Measurements from ENCODE around the gene VGLL4.

The VGLL4 gene

DNA sequence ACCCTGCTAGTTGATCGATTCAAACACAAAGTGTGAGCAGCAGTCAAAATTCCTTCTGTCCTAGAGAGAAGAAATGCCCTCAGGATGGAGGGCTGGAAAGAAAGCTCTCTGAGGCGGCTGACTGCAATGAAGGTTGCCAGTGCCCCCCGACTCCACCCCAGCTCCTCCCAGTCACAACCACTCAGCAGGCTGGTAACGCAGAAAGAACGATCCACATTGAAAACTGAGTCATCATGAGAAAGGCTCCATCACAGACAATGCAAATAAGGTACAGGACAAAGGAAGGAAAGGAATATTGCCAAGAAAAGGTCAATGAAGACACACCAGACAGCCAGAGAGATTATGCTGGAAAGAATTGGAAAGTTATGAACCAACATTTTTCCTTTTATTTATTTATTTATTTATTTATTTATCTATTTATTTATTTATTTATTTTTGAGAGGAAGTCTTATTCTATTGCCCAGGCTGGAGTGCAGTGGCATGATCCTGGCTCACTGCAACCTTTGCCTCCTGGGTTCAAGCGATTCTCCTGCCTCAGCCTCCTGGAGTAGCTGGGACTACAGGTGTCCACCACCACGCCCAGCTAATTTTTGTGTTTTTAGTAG, 17.4 kb upstream of the VGLL4 start:
- no peaks in the 10 kb centered on the region for H3K9me3 Mint-ChIP-seq
- H3K36me3 Mint-ChIP-seq = no peaks in the 10 kb centered on the region
- no peak overlapping the region for H3K27ac Mint-ChIP-seq
- H3K4me3 Mint-ChIP-seq = no peak overlapping the region
- no peaks in the 10 kb centered on the region for H3K27me3 Mint-ChIP-seq
- H3K4me1 Mint-ChIP-seq = no peaks in the 10 kb centered on the region

DNA sequence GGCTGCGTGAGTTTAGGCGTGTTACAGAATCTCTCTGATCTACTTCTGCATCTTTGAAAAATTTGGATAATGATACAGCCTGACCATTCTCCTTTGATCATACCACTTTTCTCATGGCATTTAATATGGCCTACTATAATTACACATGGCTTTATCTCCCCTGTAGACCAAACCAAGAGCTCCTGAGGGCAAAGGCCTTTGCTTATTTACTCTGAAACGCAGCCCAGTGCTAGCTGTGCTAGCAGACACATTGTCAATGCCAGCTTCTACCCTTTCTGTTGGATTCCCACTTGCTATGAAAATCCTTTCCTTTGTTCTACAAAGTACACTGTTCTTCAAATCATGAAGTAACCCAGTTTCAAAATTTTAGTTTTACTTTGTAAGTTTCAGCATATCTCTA, 16.5 kb upstream of the VGLL4 start:
- no peaks in the 10 kb centered on the region for H3K27me3 Mint-ChIP-seq
- no peak overlapping the region for H3K27ac Mint-ChIP-seq
- no peaks in the 10 kb centered on the region for H3K9me3 Mint-ChIP-seq
- no peaks in the 10 kb centered on the region for H3K36me3 Mint-ChIP-seq
- peaks cover 5% of the 10 kb centered on the region for H3K4me1 Mint-ChIP-seq
- no peak overlapping the region for H3K4me3 Mint-ChIP-seq

DNA sequence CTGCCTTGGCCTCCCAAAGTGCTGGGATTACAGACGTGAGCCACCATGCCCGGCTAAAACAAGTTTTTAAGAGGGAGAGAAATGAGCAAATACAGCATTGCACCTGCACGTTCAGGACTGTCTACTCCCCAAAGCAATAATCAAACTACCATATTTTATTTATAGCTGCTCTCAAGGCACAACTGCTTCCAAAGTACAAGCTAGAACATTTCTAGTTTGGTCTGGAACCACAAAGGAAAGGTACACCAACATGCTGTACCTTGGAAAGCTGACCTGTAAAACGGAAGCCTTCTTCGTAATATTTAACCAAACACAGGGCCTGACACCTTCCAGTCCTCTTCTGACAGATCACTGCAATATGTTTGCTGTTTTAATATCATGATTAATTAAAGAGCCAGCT, 14.5 kb upstream of the VGLL4 start:
- Mint-ChIP-seq H3K27ac (no peak overlapping the region), H3K36me3 (no peaks in the 10 kb centered on the region), H3K4me3 (no peak overlapping the region), H3K4me1 (peaks cover 5% of the 10 kb centered on the region), H3K27me3 (no peaks in the 10 kb centered on the region), H3K9me3 (no peaks in the 10 kb centered on the region)

DNA sequence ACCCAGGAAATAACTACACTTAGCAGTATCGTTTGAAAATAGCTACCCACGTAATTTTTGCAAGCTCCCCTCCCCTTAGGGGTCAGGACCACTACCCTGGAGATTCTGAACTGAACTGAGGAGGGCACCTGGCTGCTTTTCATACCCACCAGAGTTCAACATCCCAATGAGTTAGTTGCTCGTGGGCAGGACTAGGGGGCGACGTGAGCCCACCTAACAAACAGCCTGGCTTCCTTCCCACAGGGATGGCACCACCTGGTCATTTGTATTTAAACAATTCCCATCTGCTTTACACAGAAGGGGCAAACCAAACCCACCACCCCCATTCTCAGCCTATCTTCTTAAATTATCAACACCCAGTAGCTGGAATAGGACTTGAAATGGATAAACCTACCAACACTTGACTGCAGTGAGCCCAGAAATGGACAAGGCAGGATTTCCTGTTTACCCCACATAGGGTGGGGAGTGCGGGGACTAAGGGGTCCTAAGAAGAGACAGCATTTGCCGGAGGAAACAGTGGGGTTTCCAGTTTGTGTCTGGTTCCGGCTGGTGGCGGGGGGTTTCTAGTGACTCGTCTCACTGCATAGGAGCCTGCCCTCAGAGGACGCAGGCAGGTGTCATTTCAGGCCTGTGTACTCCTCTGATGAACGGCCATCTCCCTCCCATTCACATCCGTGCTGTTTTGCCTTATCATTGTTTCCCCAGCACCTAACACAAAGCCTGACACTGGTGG, 11.6 kb upstream of the VGLL4 start:
- H3K4me3 Mint-ChIP-seq = no peak overlapping the region

DNA sequence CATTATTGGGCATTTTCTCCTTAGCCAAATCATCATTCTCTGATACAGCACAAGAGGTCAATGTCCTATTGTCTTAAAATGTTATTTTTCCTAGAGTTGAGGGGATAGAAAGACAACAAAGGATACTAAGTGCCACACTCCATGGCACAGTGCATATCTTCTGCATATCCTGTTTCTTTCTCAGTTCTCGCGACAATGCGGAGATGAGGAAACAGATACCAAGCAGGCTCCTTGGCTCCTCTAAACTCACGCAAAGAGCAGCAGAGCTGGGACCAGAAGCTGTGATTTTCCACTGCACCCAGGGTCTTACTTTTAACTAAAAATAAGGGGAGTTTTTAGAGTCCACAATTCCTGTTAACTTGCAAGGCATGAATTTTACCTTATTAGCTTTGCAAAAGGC, 10.5 kb upstream of the VGLL4 start:
- H3K27me3 Mint-ChIP-seq = no peaks in the 10 kb centered on the region
- H3K9me3 Mint-ChIP-seq = no peaks in the 10 kb centered on the region
- H3K4me1 Mint-ChIP-seq = peaks cover 5% of the 10 kb centered on the region
- H3K4me3 Mint-ChIP-seq = no peak overlapping the region
- H3K27ac Mint-ChIP-seq = no peak overlapping the region
- H3K36me3 Mint-ChIP-seq = no peaks in the 10 kb centered on the region

More for the DNA sequence above, 11.6 kb upstream of the VGLL4 start:
- Mint-ChIP-seq H3K9me3 (no peaks in the 10 kb centered on the region), H3K27ac (peak overlapping the region; percentile 4), H3K36me3 (no peaks in the 10 kb centered on the region), H3K4me1 (peaks cover 5% of the 10 kb centered on the region), H3K27me3 (no peaks in the 10 kb centered on the region)

DNA sequence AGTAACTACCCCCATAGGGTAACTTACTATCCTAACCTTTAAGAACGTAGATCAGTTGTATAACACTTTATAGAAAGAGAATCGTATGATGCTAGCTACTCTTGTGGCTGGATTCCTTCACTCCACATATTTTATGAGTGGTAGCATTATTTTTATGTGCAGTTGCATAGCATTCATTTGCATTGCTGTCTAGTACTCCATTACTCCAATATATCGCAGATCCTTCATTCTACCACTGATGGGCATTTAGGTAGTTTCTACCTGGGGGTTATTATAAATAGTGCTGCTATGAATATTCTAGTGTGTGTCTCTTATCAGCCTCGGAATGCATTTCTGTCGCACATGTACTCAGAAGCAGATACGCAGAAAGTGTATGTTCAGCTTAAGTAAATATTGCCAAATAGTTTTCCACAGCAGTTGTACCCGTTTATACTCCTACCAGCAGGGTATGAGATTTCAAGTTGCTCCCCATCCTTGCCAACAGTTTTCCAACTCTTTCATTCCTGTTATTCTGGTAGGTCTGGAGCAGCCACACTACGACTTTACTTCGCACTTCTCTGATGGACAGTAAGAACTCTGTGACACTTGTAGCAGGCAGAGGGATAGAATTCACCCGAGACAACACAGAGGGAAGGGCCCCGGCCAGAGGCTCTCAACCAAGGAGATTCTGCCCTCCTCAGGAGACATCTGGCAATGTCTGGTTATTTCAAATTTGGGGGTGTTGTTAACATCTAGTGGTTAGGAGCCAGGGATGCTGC, 9.8 kb upstream of the VGLL4 start:
- Mint-ChIP-seq H3K4me3 (no peak overlapping the region), H3K4me1 (peaks cover 5% of the 10 kb centered on the region), H3K27me3 (no peaks in the 10 kb centered on the region), H3K9me3 (no peaks in the 10 kb centered on the region), H3K36me3 (no peaks in the 10 kb centered on the region), H3K27ac (no peak overlapping the region)

DNA sequence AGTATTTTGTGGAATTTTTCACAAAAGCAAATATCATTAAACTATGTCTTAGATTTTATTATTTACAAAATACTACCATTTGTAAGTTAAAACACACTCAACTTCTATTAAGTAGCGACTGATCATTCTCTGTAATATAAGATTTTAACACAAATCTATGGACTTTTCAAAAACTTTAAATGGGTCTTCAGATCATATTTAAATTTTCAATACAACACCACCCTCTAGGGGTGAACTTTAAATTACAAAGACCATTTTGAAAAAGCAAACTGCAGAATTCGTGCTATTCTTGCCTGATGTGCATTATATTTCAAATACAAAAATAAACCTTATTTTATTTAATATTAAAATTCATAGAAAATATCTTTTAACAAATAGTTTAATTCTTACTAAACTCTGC, 8.2 kb upstream of the VGLL4 start:
- Mint-ChIP-seq H3K27ac (no peak overlapping the region), H3K36me3 (no peaks in the 10 kb centered on the region), H3K4me3 (no peak overlapping the region), H3K27me3 (no peaks in the 10 kb centered on the region), H3K4me1 (peaks cover 5% of the 10 kb centered on the region), H3K9me3 (no peaks in the 10 kb centered on the region)

DNA sequence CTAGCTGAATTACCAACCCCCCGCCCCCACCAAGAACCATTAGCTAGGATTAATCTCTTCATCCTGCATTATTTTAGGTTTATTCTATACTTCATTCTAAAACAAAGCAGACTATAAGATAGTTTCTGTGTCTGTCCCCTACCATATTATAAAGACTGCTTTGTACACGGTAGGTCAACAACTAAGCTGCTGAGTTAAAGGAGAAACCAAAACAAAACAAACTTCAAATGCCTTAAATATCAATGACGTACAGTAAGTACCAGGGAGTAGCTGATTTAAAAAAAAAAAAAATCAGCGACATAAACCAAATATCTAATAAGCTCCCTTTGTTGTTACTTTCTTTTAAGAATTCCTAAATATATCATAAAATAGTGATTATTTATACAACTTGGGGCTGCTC, 7.8 kb upstream of the VGLL4 start:
- Mint-ChIP-seq H3K4me1 (peaks cover 5% of the 10 kb centered on the region), H3K4me3 (no peak overlapping the region), H3K27me3 (no peaks in the 10 kb centered on the region), H3K27ac (no peak overlapping the region), H3K9me3 (no peaks in the 10 kb centered on the region), H3K36me3 (no peaks in the 10 kb centered on the region)

DNA sequence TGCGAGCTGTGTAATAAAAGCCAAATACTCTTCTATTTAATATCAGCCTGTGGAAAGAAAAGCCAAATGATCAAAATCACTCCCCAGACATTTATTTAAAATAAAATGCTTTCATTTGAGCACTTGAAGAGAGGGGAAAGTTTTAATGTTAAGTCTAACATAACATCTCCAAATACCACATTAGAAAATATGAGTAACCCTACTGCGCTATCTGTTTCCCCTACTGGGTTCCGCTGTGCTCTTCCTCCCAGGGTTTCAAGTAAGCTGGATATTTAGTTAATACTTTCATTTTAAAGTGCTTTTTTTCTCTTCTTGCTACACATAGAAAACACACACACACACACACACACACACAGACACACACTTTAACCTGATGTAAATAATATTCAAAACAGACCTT, 6.7 kb upstream of the VGLL4 start:
- Mint-ChIP-seq H3K9me3 (no peaks in the 10 kb centered on the region), H3K36me3 (no peaks in the 10 kb centered on the region), H3K27ac (no peak overlapping the region), H3K4me1 (no peaks in the 10 kb centered on the region), H3K27me3 (no peaks in the 10 kb centered on the region), H3K4me3 (no peak overlapping the region)

DNA sequence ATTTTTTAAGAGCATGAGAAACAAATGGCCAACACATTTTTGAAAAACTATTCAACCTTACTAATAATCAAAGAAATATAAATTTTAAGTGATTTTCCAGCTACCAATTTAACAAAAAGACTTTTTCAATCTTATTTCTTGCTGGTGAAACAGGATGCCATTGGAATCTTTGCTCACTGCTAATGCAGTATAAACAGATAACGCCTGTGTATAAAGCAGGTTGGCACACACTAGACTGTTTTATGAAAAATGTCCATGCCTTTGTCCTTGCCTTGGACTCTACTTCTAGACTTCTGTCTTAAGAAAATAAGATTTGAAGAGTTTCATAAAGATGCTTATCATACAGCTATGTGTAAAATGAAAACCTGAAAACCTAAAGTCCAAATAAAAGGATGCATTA, 5.0 kb upstream of the VGLL4 start:
- Mint-ChIP-seq H3K27me3 (no peaks in the 10 kb centered on the region), H3K36me3 (no peaks in the 10 kb centered on the region), H3K27ac (no peak overlapping the region), H3K9me3 (no peaks in the 10 kb centered on the region), H3K4me3 (no peak overlapping the region), H3K4me1 (peaks cover 7% of the 10 kb centered on the region)

DNA sequence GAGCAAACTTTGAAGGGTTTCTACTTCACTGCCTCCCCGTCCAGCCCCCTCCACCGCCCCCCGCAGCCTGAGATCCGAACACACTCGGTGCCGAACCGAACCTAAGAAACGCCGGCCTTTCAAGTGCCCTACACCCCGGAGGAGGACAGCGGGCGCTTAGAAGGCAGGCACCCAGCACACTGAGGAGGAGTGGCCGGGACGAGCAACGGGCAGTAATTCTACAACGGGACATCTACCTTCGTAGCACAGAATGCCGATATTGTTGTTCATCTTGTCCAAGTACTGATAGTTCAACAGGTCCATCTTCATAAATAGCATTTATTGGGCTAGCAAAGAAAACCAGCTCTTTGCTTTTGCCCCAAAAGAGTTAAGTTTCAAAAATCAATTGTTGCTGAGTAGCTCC, 513 bp downstream of the VGLL4 start:
- Mint-ChIP-seq H3K4me1 (peaks cover 48% of the 10 kb centered on the region), H3K4me3 (peak overlapping the region; percentile 100), H3K27me3 (no peaks in the 10 kb centered on the region), H3K27ac (peak overlapping the region; percentile 98), H3K9me3 (no peaks in the 10 kb centered on the region), H3K36me3 (peaks cover 2% of the 10 kb centered on the region)

DNA sequence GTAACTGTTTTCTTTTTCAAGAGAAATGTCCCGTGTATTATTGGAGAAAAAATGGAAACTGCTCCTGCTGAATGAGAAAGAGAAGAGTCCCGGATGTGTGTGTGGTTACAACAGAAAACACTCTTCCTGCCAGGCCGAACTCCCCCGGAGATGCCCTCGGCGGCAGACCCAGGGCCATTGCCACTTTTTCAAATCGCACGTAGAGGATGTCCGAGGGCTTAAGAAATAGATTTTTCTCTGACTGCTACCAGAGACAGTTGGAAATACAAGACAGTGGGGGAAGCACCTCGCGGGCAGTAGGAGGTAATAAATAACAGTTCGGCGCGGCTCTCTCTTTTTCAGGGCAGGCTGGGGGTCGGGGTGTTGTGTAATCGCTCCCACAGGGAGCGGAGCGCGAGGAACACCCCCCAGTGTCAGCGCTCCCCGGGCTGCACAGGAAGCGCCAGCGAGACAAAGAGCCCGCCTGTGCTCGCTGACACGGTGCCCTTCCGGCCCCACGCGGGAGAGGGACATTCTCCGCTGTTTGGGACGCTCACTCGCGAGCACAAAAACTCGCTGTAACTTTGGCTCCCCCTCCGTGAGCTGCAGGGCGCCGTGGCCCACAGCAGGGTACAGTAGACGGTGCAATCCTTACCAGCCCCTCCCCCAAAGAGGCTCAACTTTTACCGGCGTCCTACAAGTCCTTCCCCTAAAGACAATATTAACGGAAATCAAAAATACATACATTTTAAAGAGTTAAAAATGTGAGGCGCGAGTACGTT, 1.1 kb downstream of the VGLL4 start:
- Mint-ChIP-seq H3K4me3 (peak overlapping the region; percentile 100), H3K27ac (peak overlapping the region; percentile 98), H3K9me3 (no peaks in the 10 kb centered on the region), H3K27me3 (no peaks in the 10 kb centered on the region), H3K4me1 (peaks cover 54% of the 10 kb centered on the region), H3K36me3 (peaks cover 2% of the 10 kb centered on the region)

DNA sequence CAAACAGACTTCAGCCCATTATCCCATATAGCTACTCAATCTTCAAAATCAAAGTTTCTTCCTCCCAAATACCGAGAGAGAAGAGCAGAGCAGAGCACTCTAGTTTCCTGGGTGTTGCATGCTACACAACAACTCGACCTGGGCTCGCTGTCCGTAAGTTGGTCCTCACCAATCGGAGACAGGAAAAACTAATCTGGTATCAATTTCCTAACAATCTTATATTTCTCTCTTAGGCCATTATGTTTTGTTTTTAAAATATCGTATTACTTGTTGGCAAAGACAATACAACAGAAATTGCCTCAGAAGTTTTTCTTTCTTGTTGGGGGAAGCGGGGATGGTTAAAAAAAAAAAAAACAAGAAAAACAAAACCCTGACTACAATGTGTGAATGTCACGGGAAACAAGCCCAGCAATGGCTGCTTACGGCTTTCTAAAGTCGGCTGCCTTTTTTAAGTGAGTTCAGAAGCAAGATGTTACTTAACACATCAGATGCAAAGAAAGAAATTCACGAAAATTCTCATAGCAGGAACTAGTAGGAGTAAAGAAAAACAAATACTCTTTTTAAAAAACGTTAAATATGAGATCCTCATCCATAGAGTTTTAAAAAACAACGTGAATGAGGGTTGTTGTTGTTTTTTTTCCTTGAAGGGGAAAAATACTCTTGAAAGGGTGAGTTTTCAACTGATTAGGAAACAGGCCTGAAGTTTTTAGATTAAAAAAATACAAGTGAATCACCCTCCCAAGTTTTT, 1.9 kb downstream of the VGLL4 start:
- Mint-ChIP-seq H3K4me3 (peak overlapping the region; percentile 100), H3K27me3 (no peaks in the 10 kb centered on the region), H3K27ac (peak overlapping the region; percentile 98), H3K9me3 (no peaks in the 10 kb centered on the region), H3K4me1 (peaks cover 61% of the 10 kb centered on the region), H3K36me3 (peaks cover 4% of the 10 kb centered on the region)

DNA sequence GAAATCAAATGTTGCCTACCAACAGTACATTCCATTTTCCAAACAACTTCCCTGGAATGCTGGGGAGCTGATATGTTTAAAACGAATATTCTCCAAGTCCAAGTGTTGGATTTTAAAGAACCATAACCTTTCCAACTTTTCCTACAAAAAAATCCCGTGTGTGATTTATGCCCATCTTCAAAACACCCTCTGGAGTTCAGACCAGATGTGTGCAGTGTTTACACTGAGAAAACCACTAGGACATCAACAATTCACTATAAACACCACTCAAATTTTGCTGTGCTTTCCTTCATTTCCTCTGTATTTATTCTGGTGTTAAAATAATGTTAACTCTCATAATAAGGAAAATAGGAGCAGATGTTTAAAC, 2.4 kb downstream of the VGLL4 start:
- H3K27ac Mint-ChIP-seq = peak overlapping the region; percentile 98
- H3K36me3 Mint-ChIP-seq = peaks cover 4% of the 10 kb centered on the region
- peaks cover 67% of the 10 kb centered on the region for H3K4me1 Mint-ChIP-seq
- no peaks in the 10 kb centered on the region for H3K9me3 Mint-ChIP-seq
- H3K27me3 Mint-ChIP-seq = no peaks in the 10 kb centered on the region
- H3K4me3 Mint-ChIP-seq = peak overlapping the region; percentile 100

DNA sequence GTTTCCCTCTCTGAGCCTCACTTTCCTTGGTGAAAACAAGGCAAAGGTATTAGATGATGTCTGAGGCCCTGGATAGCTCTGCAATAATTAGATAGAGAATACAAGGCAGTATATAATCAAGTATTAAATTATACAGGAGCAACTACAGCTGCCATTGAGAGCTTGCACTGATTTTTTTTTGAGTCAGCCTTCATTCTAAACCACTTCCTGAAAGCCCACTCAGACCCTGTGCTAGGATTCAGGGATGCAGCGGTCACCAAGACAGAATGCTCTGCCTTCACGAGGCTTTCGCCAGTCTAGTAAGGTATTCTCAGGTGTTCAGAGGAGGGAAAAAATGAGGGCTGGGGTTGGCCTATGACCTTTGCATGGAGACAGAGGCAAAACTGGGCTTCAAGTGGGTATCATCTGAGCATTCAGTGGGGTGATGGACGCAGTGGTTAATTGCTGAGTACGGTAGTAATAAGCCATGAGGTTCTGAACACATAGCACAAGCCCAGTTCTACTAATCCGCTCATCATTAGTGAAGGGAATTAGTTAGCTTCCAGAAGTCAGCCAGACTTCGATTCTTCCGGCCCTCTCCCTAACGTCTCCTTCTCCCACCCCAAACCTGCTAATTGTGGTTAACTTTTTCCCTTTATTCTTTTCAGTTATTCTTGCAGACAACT, 3.6 kb downstream of the VGLL4 start:
- Mint-ChIP-seq H3K27me3 (no peaks in the 10 kb centered on the region), H3K4me3 (peak overlapping the region; percentile 65), H3K27ac (peak overlapping the region; percentile 89), H3K9me3 (no peaks in the 10 kb centered on the region), H3K36me3 (peaks cover 4% of the 10 kb centered on the region), H3K4me1 (peaks cover 78% of the 10 kb centered on the region)
